Panc1 (cell line): Measurements from ENCODE around the gene SMIM38. TPM values are rescaled to one million over a fixed set of nuclear protein-coding genes. Genes with fewer than 3 reads are reported as not detected.

ENCODE experiments used
- ATAC-seq: fragments of 200-7000 bp; cut with Tn5 transposase; 2 replicates; pipeline ENCODE4 v1.9.1; 2020; ENCODE audit warnings: mild to moderate bottlenecking, moderate library complexity
- BruUV-seq: library from RNA; stranded (reverse); fragments of 400-500 nt; replicated peaks from 2 replicates; lab custom pipeline; 2021; lab: Mats Ljungman, UMichigan
- CTCF ChIA-PET: fragments of 300-600 bp; sonication (Branson Sonifier 250); formaldehyde crosslinking; loops from one replicate; lab custom pipeline; 2022; ENCODE audit warnings: antibody characterized with exemption; lab: Charles Lee
- POLR2A ChIA-PET: fragments of 300-600 bp; sonication (Branson Sonifier 250); formaldehyde crosslinking; loops from one replicate; lab custom pipeline; 2022; ENCODE audit warnings: antibody characterized with exemption; lab: Charles Lee
- DNase-seq: peaks from one replicate; pipeline ENCODE4 v3.0.0-alpha.2; 2010; ENCODE audit warnings: low read depth, low spot score
- H3K27ac ChIP-seq: 2 replicates; pipeline ENCODE4 v1.5.1; 2011; ENCODE audit warnings: mild to moderate bottlenecking, low read length, inconsistent platforms
- H3K27me3 ChIP-seq: fragments of 200-500 bp; sonication (Bioruptor generic); 2 replicates; pipeline ENCODE4 v1.6.0; 2014; ENCODE audit warnings: low read length, inconsistent platforms; ENCODE audit not compliant: control insufficient read depth, insufficient read depth
- H3K36me3 ChIP-seq: fragments of 200-500 bp; sonication (Bioruptor generic); 2 replicates; pipeline ENCODE4 v1.5.1; 2014; ENCODE audit warnings: inconsistent platforms, mild to moderate bottlenecking, low read length, moderate library complexity; ENCODE audit not compliant: control insufficient read depth, insufficient read depth
- H3K4me1 ChIP-seq: 2 replicates; pipeline ENCODE4 v1.5.1; 2011; ENCODE audit warnings: inconsistent platforms, mild to moderate bottlenecking, low read length, moderate library complexity; ENCODE audit not compliant: control insufficient read depth, insufficient read depth
- H3K4me3 ChIP-seq, 2 experiments: 2 replicates each; pipeline ENCODE4 v1.5.1; 2011 to 2012; ENCODE audit warnings: low read depth in 2 of 2, low read length in 2 of 2, mild to moderate bottlenecking in 2 of 2, inconsistent platforms in 1 of 2, moderate library complexity in 1 of 2
- H3K9me3 ChIP-seq: fragments of 200-500 bp; sonication (Bioruptor generic); 2 replicates; pipeline ENCODE4 v1.5.1; 2014; ENCODE audit warnings: low read depth, mild to moderate bottlenecking, inconsistent platforms, low read length, moderate library complexity; ENCODE audit not compliant: control insufficient read depth, insufficient read depth
- POLR2AphosphoS5 ChIP-seq: IDR thresholded peaks from 2 replicates; pipeline ENCODE4 v1.6.1; 2012; ENCODE audit warnings: mild to moderate bottlenecking, low read depth, low read length, moderate library complexity
- SIN3A ChIP-seq: IDR thresholded peaks from 2 replicates; pipeline ENCODE4 v1.6.1; 2012; ENCODE audit warnings: low read depth, mild to moderate bottlenecking, low read length, moderate library complexity, borderline replicate concordance; ENCODE audit not compliant: insufficient read depth
- TCF7L2 ChIP-seq: IDR thresholded peaks from 2 replicates; pipeline ENCODE4 v1.6.1; 2011; ENCODE audit warnings: mild to moderate bottlenecking, low read depth, low read length, inconsistent platforms
- in situ Hi-C: cut with HindIII; loops from 2 replicates; pipeline ENCODE4 v1.10.0; 2016; ENCODE audit warnings: low sequenced_read_pairs, low pct_unique_long_range_greater_than_20kb
- intact Hi-C: fragments of 100-400 bp; cut with micrococcal nuclease; formaldehyde crosslinking; loops from one replicate; pipeline ENCODE4 v1.10.0; 2022; ENCODE audit not compliant: unreplicated experiment
- total RNA-seq: library from RNA; stranded (reverse); gene quantifications from one replicate; pipeline ENCODE4 v1.2.1, GENCODE V29; 2021; ENCODE audit not compliant: unreplicated experiment
- TF ChIP-seq, protein P1 (sequence below): fragments of 450-650 bp; IDR thresholded peaks from 2 replicates; pipeline ENCODE4 v1.5.1; 2017; ENCODE audit warnings: mild to moderate bottlenecking
- TF ChIP-seq, protein P2 (sequence below), 2 experiments: IDR thresholded peaks; 2 replicates each; pipeline ENCODE4 v1.6.1; 2011 to 2012; ENCODE audit warnings: low read depth in 2 of 2, control low read depth in 1 of 2, low read length in 1 of 2, mild to moderate bottlenecking in 1 of 2, moderate library complexity in 1 of 2; ENCODE audit not compliant: insufficient read depth in 1 of 2

SMIM38 gene
- total RNA-seq, 1 experiment from 2014 or later = 0.46 TPM

- TF ChIP-seq, protein P1, sequence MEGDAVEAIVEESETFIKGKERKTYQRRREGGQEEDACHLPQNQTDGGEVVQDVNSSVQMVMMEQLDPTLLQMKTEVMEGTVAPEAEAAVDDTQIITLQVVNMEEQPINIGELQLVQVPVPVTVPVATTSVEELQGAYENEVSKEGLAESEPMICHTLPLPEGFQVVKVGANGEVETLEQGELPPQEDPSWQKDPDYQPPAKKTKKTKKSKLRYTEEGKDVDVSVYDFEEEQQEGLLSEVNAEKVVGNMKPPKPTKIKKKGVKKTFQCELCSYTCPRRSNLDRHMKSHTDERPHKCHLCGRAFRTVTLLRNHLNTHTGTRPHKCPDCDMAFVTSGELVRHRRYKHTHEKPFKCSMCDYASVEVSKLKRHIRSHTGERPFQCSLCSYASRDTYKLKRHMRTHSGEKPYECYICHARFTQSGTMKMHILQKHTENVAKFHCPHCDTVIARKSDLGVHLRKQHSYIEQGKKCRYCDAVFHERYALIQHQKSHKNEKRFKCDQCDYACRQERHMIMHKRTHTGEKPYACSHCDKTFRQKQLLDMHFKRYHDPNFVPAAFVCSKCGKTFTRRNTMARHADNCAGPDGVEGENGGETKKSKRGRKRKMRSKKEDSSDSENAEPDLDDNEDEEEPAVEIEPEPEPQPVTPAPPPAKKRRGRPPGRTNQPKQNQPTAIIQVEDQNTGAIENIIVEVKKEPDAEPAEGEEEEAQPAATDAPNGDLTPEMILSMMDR = no peak
- TF ChIP-seq, protein P2, sequence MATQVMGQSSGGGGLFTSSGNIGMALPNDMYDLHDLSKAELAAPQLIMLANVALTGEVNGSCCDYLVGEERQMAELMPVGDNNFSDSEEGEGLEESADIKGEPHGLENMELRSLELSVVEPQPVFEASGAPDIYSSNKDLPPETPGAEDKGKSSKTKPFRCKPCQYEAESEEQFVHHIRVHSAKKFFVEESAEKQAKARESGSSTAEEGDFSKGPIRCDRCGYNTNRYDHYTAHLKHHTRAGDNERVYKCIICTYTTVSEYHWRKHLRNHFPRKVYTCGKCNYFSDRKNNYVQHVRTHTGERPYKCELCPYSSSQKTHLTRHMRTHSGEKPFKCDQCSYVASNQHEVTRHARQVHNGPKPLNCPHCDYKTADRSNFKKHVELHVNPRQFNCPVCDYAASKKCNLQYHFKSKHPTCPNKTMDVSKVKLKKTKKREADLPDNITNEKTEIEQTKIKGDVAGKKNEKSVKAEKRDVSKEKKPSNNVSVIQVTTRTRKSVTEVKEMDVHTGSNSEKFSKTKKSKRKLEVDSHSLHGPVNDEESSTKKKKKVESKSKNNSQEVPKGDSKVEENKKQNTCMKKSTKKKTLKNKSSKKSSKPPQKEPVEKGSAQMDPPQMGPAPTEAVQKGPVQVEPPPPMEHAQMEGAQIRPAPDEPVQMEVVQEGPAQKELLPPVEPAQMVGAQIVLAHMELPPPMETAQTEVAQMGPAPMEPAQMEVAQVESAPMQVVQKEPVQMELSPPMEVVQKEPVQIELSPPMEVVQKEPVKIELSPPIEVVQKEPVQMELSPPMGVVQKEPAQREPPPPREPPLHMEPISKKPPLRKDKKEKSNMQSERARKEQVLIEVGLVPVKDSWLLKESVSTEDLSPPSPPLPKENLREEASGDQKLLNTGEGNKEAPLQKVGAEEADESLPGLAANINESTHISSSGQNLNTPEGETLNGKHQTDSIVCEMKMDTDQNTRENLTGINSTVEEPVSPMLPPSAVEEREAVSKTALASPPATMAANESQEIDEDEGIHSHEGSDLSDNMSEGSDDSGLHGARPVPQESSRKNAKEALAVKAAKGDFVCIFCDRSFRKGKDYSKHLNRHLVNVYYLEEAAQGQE (IDR thresholded peaks at IDR 0.05; ENCODE audit: insufficient read depth in 1 of 2, low read depth in 2 of 2, low read length in 1 of 2) = no peak
- POLR2A ChIA-PET = no interaction called here
- in situ Hi-C loops = no loop called here
Observed at GRCh38 chr11:69193629-69194028, 37.9 kb downstream of the SMIM38 start.

DNA sequence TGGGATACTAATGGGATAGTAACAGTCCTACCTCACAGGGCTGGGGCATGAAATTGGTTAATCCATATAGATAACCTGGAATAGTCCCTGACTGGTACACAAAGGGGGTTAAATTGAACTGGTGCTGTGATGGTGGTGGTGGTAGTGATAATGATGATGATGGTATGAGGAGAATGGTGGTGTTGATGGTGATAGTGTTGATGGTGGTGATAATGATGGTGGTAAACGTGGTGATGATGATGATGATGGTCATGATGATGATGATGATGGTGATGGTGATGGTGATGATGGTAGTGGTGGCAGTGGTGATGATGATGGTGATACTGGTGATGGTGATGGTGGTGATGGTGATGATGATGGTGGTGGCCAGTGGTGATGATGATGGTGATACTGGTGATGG is 38.7 kb downstream of the SMIM38 start:
- no TSS peak for BruUV-seq
- ChIA-PET CTCF (no interaction called here), POLR2A (no interaction called here)
- H3K27me3 ChIP-seq = no peaks in the 10 kb centered on the region
- intact Hi-C loops (no loop called here), in situ Hi-C loops (no loop called here)
- no peaks in the 10 kb centered on the region for H3K9me3 ChIP-seq
- H3K4me3 ChIP-seq = no peak overlapping the region
- DNase-seq (no peak), ATAC-seq (no peak)
- H3K4me1 ChIP-seq = no peaks in the 10 kb centered on the region
- H3K27ac ChIP-seq = no peak overlapping the region
- TF ChIP-seq, protein P2 (IDR thresholded peaks at IDR 0.05; ENCODE audit: insufficient read depth in 1 of 2, low read depth in 2 of 2, low read length in 1 of 2) = no peak
- TF ChIP-seq, protein P1 = no peak
- no peak for TF ChIP-seq SIN3A
- no peak for TF ChIP-seq TCF7L2
- no peak for TF ChIP-seq POLR2AphosphoS5
- no peaks in the 10 kb centered on the region for H3K36me3 ChIP-seq

More at GRCh38 chr11:69193629-69194028, 37.9 kb downstream of the SMIM38 start:
- DNase-seq = no peak
- Histone ChIP-seq H3K9me3 (no peaks in the 10 kb centered on the region), H3K36me3 (no peaks in the 10 kb centered on the region), H3K27ac (no peak overlapping the region), H3K4me1 (no peaks in the 10 kb centered on the region), H3K4me3 (no peak overlapping the region), H3K27me3 (no peaks in the 10 kb centered on the region)
- ATAC-seq = no peak
- intact Hi-C loops = no loop called here
- CTCF ChIA-PET = no interaction called here
- no TSS peak for BruUV-seq
